ENCODE results near the gene TEAD1.
"Not testable (repeated sequence)": the region's sequence is repeated elsewhere in the genome, so short reads cannot be mapped to it uniquely, and the experiment has no call there.

The TEAD1 gene

DNA sequence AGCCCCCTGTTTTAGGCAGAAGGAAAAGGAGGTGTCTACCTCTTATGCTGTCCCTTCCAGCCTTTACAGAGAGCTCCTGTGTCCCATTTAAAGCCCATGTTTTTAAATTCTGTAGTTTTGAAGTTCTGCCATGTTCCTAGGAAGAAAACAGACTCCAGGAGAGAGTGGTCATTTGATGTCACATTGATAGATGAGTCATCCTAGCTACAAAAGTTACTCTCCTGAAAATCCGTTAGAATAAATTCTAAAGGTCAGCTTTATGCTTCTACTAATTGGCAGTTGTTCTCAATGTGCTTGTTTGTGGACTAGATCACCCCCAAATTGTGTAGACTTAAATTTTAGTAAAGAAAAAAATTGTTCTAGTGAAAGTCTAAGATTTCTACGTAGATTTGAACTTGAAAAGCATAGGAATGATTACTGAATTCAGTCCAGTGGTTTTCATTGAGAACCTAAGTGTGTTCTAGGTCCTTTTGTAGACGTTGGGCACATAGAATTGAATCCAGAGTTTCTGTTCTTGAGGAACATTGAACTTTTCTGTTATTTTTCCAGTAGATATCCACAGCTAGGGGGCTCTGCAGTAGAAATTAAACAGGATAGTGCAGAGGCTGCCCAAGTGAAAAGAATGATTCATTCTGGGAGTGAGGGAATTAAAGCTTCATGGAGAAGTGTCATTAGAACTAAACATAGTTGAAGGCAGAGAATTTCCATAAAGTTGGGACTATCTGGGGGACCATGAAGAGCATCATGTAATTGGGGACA is 194.3 kb downstream of the TEAD1 start:
- Mint-ChIP-seq H3K27me3 (peaks cover 13 to 30% of the 10 kb centered on the region in 2 donors), H3K27ac (no peak overlapping the region), H3K4me1 (peaks cover 6 to 10% of the 10 kb centered on the region in 2 donors), H3K36me3 (no peaks in the 10 kb centered on the region), H3K9me3 (peaks cover 0 to 2% of the 10 kb centered on the region in 2 donors), H3K4me3 (no peak overlapping the region)
- ATAC-seq (replicated peaks) (no peak), DNase-seq (no peak)

DNA sequence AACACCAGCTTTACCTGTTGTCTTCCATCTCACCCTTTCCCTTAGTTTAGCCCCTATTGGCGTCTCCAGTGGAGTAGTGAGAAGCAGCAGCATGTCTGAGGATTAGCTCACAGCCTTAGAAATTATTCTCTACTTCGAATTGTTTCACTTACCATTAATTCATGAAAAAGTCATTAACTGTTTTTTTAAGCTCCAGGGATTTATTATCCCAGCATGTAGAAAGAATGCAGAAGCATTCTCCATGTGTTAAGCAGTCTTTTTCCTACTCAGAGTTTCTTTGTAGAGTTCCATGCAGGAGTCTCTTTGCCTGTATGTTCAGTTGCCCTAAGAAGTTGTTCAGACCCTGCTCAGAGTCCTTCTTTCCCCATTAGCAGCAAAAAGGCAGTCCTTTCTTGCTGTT is 197.0 kb downstream of the TEAD1 start:
- Mint-ChIP-seq H3K36me3 (no peaks in the 10 kb centered on the region), H3K9me3 (no peaks in the 10 kb centered on the region), H3K4me3 (no peak overlapping the region), H3K27ac (no peak overlapping the region), H3K4me1 (no peaks in the 10 kb centered on the region), H3K27me3 (peaks cover 0 to 10% of the 10 kb centered on the region in 2 donors)
- ATAC-seq (replicated peaks) = no peak
- no peak for DNase-seq

DNA sequence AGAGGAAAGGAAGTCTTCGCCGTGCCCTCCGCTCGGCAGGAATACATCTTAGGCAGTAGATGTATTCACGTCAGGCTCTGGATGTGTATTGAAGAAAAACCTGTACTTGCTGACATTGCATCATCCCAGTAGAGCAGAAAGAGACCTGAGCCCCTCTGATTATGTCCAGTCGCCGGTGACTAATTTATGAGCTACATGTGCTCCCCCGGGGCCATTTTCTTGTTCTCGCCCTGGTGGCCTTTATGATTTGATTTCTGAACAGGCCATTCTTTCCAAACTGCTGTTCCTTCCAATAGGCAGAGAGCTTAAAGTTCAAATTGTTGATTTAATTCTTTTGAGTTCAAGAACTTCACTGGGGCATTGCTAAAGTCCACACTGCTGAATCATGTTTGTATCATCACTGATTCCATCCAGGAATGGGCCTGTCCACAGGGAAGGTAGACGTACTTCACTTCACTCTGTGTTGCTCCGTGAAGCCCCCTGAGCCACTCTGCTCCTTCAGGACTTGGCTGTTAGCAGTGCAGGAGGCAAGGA is 197.6 kb downstream of the TEAD1 start:
- ATAC-seq (replicated peaks) (no peak), DNase-seq (no peak)
- Mint-ChIP-seq H3K36me3 (no peaks in the 10 kb centered on the region), H3K27ac (no peak overlapping the region), H3K27me3 (peaks cover 5 to 10% of the 10 kb centered on the region in 2 donors), H3K4me1 (no peaks in the 10 kb centered on the region), H3K9me3 (no peaks in the 10 kb centered on the region), H3K4me3 (no peak overlapping the region)

- Mint-ChIP-seq H3K27ac (no peak overlapping the region), H3K9me3 (peaks cover 0 to 2% of the 10 kb centered on the region in 2 donors)
Measured at GRCh38 chr11:12876340-12876739, 202.1 kb downstream of the TEAD1 start.

GRCh38 chr11:12876988-12877387 is 202.8 kb downstream of the TEAD1 start:
- ATAC-seq (replicated peaks) (no peak), DNase-seq (no peak)
- Mint-ChIP-seq H3K27ac (no peak overlapping the region), H3K9me3 (peaks cover 0 to 2% of the 10 kb centered on the region in 2 donors), H3K36me3 (no peaks in the 10 kb centered on the region), H3K4me3 (no peak overlapping the region), H3K4me1 (no peaks in the 10 kb centered on the region), H3K27me3 (peaks cover 11 to 13% of the 10 kb centered on the region in 2 donors)

More at GRCh38 chr11:12876340-12876739, 202.1 kb downstream of the TEAD1 start:
- Mint-ChIP-seq H3K4me3 (no peak overlapping the region), H3K4me1 (no peaks in the 10 kb centered on the region), H3K36me3 (no peaks in the 10 kb centered on the region), H3K27me3 (peaks cover 11 to 13% of the 10 kb centered on the region in 2 donors)
- DNase-seq (no peak), ATAC-seq (replicated peaks) (no peak)

DNA sequence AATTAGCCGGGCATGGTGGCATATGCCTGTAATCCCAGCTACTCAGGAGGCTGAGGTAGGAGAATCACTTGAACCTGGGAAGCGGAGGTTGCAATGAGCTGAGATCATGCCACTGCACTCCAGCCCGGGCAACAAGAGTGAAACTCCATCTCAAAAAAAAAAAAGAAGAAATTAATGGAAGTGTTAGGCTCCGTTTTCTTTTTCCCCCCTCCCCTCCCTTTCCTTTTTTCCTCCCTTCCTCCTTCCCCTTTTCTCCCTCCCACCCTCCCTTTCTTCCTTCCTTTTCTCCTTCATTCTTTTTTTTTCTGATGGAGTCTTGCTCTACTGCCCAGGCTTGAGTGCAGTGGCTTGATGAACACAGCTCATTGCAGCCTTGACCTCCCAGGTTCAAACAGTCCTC is 203.3 kb downstream of the TEAD1 start:
- not testable (repeated sequence) for H3K4me3 Mint-ChIP-seq; H3K36me3 Mint-ChIP-seq; H3K4me1 Mint-ChIP-seq; H3K9me3 Mint-ChIP-seq; ATAC-seq (replicated peaks); H3K27ac Mint-ChIP-seq; DNase-seq
- H3K27me3 Mint-ChIP-seq = peaks cover 11 to 13% of the 10 kb centered on the region in 2 donors

GRCh38 chr11:12880327-12880726 is 206.1 kb downstream of the TEAD1 start:
- H3K36me3 Mint-ChIP-seq = no peaks in the 10 kb centered on the region
- no peak for ATAC-seq (replicated peaks)

DNA sequence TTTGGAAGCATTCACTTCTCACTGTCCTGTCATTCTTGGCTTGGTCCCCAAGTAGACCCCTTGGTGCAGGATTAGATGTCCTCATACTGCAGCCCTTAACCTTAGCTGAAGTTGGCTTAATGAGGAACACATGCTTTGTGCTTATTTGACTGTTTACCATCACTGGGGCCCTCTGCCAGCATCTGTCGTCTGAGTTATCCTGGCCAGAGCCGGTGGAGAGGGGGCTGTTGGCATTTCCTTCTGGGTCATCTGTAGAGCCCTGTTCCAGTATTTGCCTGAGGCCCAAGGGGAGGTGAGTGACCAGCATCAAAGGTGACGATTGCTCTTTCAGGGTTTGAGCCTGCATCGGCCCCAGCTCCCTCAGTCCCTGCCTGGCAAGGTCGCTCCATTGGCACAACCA is 208.4 kb downstream of the TEAD1 start:
- Mint-ChIP-seq H3K36me3 (no peaks in the 10 kb centered on the region), H3K27ac (no peak overlapping the region), H3K4me3 (no peak overlapping the region), H3K9me3 (peaks cover 0 to 2% of the 10 kb centered on the region in 2 donors), H3K27me3 (peaks cover 5 to 13% of the 10 kb centered on the region in 2 donors), H3K4me1 (no peaks in the 10 kb centered on the region)
- no peak for DNase-seq
- no peak for ATAC-seq (replicated peaks)

More at GRCh38 chr11:12880327-12880726, 206.1 kb downstream of the TEAD1 start:
- peaks cover 11 to 13% of the 10 kb centered on the region in 2 donors for H3K27me3 Mint-ChIP-seq
- no peaks in the 10 kb centered on the region for H3K4me1 Mint-ChIP-seq
- no peak overlapping the region for H3K27ac Mint-ChIP-seq
- no peak overlapping the region for H3K4me3 Mint-ChIP-seq
- no peak for DNase-seq
- H3K9me3 Mint-ChIP-seq = peaks cover 0 to 2% of the 10 kb centered on the region in 2 donors

- DNase-seq (no peak), ATAC-seq (replicated peaks) (no peak)
- H3K27me3 Mint-ChIP-seq = peaks cover 12 to 18% of the 10 kb centered on the region in 2 donors
- no peak overlapping the region for H3K27ac Mint-ChIP-seq
- H3K4me3 Mint-ChIP-seq = no peak overlapping the region
- no peaks in the 10 kb centered on the region for H3K4me1 Mint-ChIP-seq
- H3K9me3 Mint-ChIP-seq = peaks cover 0 to under 1% of the 10 kb centered on the region in 2 donors
- no peaks in the 10 kb centered on the region for H3K36me3 Mint-ChIP-seq
Measured at GRCh38 chr11:12884751-12885318, 210.6 kb downstream of the TEAD1 start.

DNA sequence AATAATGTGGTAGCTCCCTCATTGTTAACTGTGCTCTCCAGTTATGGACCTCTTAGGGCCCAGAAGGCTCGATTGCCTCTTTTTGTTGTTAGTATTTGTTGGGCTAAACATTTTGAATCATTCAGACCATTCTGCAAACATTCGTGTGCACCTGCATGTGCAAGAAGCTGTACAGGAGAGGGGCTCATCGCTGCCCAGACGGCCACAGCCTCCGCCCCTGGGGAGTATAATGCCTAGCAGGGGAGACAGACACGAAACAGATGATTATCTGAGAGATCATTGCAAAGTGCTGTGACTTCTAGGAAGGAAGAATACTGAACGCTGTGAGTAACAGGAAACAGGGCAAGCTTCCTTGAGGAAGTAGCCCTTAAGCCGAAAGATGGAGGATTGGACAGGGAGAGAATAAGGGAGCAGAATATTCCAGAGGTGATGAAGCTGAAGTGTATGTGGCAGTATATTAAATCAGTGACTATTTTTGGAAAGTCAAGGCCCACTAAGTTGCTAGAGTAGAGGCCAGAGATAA is 211.6 kb downstream of the TEAD1 start:
- Mint-ChIP-seq H3K9me3 (no peaks in the 10 kb centered on the region), H3K27me3 (peaks cover 9 to 14% of the 10 kb centered on the region in 2 donors), H3K4me1 (no peaks in the 10 kb centered on the region), H3K36me3 (no peaks in the 10 kb centered on the region), H3K27ac (no peak overlapping the region), H3K4me3 (no peak overlapping the region)
- ATAC-seq (replicated peaks) (no peak), DNase-seq (no peak)

- peaks cover 6 to 10% of the 10 kb centered on the region in 2 donors for H3K27me3 Mint-ChIP-seq
- no peaks in the 10 kb centered on the region for H3K4me1 Mint-ChIP-seq
- H3K4me3 Mint-ChIP-seq = no peak overlapping the region
- ATAC-seq (replicated peaks) (no peak), DNase-seq (no peak)
- no peak overlapping the region for H3K27ac Mint-ChIP-seq
- H3K36me3 Mint-ChIP-seq = no peaks in the 10 kb centered on the region
- H3K9me3 Mint-ChIP-seq = no peaks in the 10 kb centered on the region
Measured at GRCh38 chr11:12886508-12886907, 212.3 kb downstream of the TEAD1 start.

DNA sequence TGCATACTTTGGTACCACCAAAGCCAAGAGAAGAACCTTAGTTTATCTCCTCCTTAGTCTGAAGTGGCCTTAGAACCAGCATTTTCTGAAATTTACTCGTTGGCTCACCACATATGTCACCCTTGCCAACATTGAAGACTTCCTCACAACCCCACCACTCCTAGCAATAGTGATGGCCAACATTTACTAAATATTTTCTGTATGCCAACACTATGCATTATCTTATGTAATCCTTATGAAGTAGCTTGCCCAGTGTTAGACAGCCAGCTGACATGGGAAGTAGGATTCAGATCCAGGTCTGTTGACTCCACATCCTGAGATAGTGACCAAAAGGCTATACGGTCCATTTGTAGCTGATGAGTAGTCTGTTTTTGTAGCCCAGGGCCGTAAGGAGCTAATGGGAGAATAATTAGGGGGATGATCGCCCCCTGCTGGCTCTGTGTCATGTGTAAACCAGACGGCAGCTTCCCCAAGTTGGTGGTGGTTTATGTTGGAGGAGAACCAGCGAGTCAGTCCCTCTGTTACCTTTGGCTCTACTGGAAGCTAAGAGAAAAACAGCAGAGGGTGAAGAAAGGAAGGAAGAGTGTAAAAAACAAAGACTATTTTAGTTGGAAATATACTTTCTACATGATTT is 214.4 kb downstream of the TEAD1 start:
- Mint-ChIP-seq H3K4me3 (no peak overlapping the region), H3K4me1 (no peaks in the 10 kb centered on the region), H3K36me3 (no peaks in the 10 kb centered on the region), H3K27me3 (peaks cover 6 to 14% of the 10 kb centered on the region in 2 donors), H3K27ac (no peak overlapping the region), H3K9me3 (no peaks in the 10 kb centered on the region)
- ATAC-seq (replicated peaks) (peak; percentile 71 to 73), DNase-seq (peak; percentile 19)

- no peak for ATAC-seq (replicated peaks)
- H3K27me3 Mint-ChIP-seq = peaks cover 6 to 14% of the 10 kb centered on the region in 2 donors
- H3K4me1 Mint-ChIP-seq = no peaks in the 10 kb centered on the region
Measured at GRCh38 chr11:12889243-12889642, 215.0 kb downstream of the TEAD1 start.

GRCh38 chr11:12890476-12890875 is 216.3 kb downstream of the TEAD1 start:
- no peak overlapping the region for H3K27ac Mint-ChIP-seq
- no peak for ATAC-seq (replicated peaks)
- H3K4me1 Mint-ChIP-seq = no peaks in the 10 kb centered on the region
- no peaks in the 10 kb centered on the region for H3K9me3 Mint-ChIP-seq
- no peak overlapping the region for H3K4me3 Mint-ChIP-seq
- no peak for DNase-seq
- no peaks in the 10 kb centered on the region for H3K36me3 Mint-ChIP-seq
- peaks cover 6 to 20% of the 10 kb centered on the region in 2 donors for H3K27me3 Mint-ChIP-seq

More at GRCh38 chr11:12889243-12889642, 215.0 kb downstream of the TEAD1 start:
- Mint-ChIP-seq H3K27ac (no peak overlapping the region), H3K9me3 (no peaks in the 10 kb centered on the region), H3K4me3 (no peak overlapping the region), H3K36me3 (no peaks in the 10 kb centered on the region)
- DNase-seq = no peak
